Measurements from ENCODE around the gene PDZRN4.

Gene PDZRN4

DNA sequence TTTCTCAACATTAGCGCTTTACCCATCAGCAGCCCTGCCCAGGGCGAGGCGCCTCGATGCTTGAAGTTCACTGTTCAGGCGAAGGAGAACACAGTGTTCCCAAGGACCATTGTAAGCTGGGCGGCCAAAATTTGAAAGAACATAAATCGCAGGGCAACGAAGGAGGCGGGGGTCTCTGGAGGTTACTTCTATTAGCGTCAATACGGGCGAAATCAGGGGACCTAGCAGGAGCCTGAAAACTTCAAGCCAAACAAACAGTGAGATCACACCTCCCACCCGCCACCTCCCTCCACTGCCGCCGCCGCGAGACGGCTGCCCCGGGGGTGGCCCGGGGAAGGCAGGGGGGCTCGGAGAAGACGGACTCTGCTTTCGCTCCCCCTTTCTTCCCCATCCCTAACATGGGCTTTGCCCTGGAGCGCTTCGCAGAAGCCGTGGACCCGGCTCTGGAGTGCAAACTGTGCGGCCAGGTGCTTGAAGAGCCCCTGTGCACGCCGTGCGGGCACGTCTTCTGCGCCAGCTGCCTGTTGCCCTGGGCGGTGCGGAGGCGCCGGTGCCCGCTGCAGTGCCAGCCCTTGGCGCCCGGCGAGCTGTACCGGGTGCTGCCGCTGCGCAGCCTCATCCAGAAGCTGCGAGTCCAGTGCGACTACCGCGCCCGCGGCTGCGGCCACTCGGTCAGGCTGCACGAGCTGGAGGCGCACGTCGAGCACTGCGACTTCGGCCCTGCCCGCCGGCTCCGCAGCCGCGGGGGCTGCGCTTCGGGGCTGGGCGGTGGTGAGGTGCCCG is at the start of gene PDZRN4:
TSS of gene PDZRN4 (plus strand) at position 263 of the 783 bp plus-strand sequence.
- peak within 1 kb of the TSS; percentile 76 for H3K9ac ChIP-seq (ENCODE audit: insufficient read length, low read depth)
- no peak for DNase-seq (ENCODE audit: low read depth, low spot score)
- peaks cover 47% of the 10 kb centered on the region for H3K27me3 ChIP-seq (ENCODE audit: insufficient read depth, insufficient read length)
- TF ChIP-seq YY1 (IDR thresholded peaks at IDR 0.05; ENCODE audit: insufficient read depth, insufficient read length) (no peak), SUZ12 (IDR thresholded peaks at IDR 0.05; ENCODE audit: extremely low read depth, insufficient read depth, insufficient read length) (peak; percentile 93), ZNF274 (IDR thresholded peaks at IDR 0.05; ENCODE audit: low read depth, low read length) (no peak)
- peak within 1 kb of the TSS; percentile 71 for H3K4me3 ChIP-seq (ENCODE audit: insufficient read length, low read depth)
- no peaks in the 10 kb centered on the region for H3K4me1 ChIP-seq (ENCODE audit: insufficient read depth, insufficient read length)
- H3K36me3 ChIP-seq (ENCODE audit: insufficient read depth, insufficient read length, low read length), result no peaks in the 10 kb centered on the region
- H3K9me3 ChIP-seq (ENCODE audit: insufficient read depth, low read length), result no peaks in the 10 kb centered on the region

DNA sequence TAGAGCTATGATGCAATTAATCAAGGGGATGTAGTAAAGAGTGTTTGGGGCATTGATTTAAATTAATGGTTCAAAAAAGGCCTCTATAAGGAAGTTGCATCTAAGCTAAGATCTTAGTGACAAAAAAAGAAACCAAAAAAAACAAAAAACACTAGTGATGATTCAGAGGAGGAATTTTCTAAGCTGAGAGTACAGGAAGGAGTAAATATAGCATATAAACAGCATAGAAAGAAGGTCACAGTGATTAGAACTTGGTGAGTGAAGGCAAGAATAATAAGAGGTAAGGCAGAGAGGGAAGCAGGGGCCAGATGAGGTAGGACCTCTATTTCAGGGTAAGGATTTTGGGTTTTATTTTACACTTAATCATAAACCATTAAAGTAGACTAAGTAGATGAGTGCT is 48.0 kb upstream of the PDZRN4 start:
- no peak for DNase-seq (ENCODE audit: low read depth, low spot score)
- H3K4me3 ChIP-seq (ENCODE audit: insufficient read length, low read depth), result no peak overlapping the region
- no peaks in the 10 kb centered on the region for H3K36me3 ChIP-seq (ENCODE audit: insufficient read depth, insufficient read length, low read length)
- H3K27me3 ChIP-seq (ENCODE audit: insufficient read depth, insufficient read length), result no peaks in the 10 kb centered on the region
- no peak overlapping the region for H3K9ac ChIP-seq (ENCODE audit: insufficient read length, low read depth)
- H3K9me3 ChIP-seq (ENCODE audit: insufficient read depth, low read length), result no peaks in the 10 kb centered on the region
- TF ChIP-seq SUZ12 (IDR thresholded peaks at IDR 0.05; ENCODE audit: extremely low read depth, insufficient read depth, insufficient read length), result no peak
- TF ChIP-seq YY1 (IDR thresholded peaks at IDR 0.05; ENCODE audit: insufficient read depth, insufficient read length), result no peak
- TF ChIP-seq ZNF274 (IDR thresholded peaks at IDR 0.05; ENCODE audit: low read depth, low read length), result no peak
- H3K4me1 ChIP-seq (ENCODE audit: insufficient read depth, insufficient read length), result no peaks in the 10 kb centered on the region

DNA sequence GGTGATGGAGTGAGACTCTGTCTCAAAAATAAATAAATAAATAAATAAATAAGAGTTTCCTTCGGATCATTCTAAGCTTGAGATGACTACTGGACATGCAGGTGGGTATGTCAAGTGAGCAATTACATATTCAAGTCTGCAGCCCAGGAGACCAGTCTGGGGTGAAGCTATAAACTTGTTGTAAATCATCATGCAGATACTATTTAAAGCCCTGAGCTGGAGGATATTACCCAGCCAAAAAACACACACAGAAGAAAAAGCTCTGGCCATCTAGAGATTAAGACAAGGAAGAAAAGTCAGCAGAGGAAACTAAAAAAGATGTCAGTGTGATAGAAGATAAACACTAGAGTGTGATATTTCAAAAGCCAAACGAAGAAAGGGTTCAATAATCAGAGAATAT is 47.0 kb upstream of the PDZRN4 start:
- Histone ChIP-seq H3K4me1 (ENCODE audit: insufficient read depth, insufficient read length) (no peaks in the 10 kb centered on the region), H3K36me3 (ENCODE audit: insufficient read depth, insufficient read length, low read length) (no peaks in the 10 kb centered on the region), H3K9me3 (ENCODE audit: insufficient read depth, low read length) (no peaks in the 10 kb centered on the region), H3K27me3 (ENCODE audit: insufficient read depth, insufficient read length) (no peaks in the 10 kb centered on the region), H3K4me3 (ENCODE audit: insufficient read length, low read depth) (no peak overlapping the region), H3K9ac (ENCODE audit: insufficient read length, low read depth) (no peak overlapping the region)
- DNase-seq (ENCODE audit: low read depth, low spot score), result no peak
- no peak for TF ChIP-seq YY1 (IDR thresholded peaks at IDR 0.05; ENCODE audit: insufficient read depth, insufficient read length)
- no peak for TF ChIP-seq SUZ12 (IDR thresholded peaks at IDR 0.05; ENCODE audit: extremely low read depth, insufficient read depth, insufficient read length)
- no peak for TF ChIP-seq ZNF274 (IDR thresholded peaks at IDR 0.05; ENCODE audit: low read depth, low read length)

DNA sequence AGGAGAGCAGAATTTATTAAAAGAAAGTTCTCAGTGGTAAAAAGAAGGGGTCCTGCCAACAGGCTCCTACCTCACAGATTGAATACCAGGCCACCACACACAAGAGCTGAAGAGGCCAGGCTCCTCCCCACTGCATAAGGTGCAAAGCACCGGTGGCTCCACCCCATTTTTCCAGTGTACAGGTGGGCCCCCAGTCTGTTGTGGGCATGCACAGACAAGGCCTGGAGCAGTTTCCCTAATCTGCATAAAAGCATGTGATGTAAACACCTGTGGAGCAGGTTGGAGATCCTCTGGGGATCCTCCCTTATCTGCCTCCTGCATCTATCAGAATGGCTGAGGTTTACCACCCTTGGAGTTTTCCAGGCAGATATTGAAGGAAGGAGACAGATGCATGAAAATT is 45.7 kb upstream of the PDZRN4 start:
- TF ChIP-seq SUZ12 (IDR thresholded peaks at IDR 0.05; ENCODE audit: extremely low read depth, insufficient read depth, insufficient read length) (no peak), ZNF274 (IDR thresholded peaks at IDR 0.05; ENCODE audit: low read depth, low read length) (no peak), YY1 (IDR thresholded peaks at IDR 0.05; ENCODE audit: insufficient read depth, insufficient read length) (no peak)
- no peak overlapping the region for H3K4me3 ChIP-seq (ENCODE audit: insufficient read length, low read depth)
- H3K9me3 ChIP-seq (ENCODE audit: insufficient read depth, low read length), result no peaks in the 10 kb centered on the region
- no peaks in the 10 kb centered on the region for H3K4me1 ChIP-seq (ENCODE audit: insufficient read depth, insufficient read length)
- no peaks in the 10 kb centered on the region for H3K36me3 ChIP-seq (ENCODE audit: insufficient read depth, insufficient read length, low read length)
- H3K9ac ChIP-seq (ENCODE audit: insufficient read length, low read depth), result no peak overlapping the region
- no peaks in the 10 kb centered on the region for H3K27me3 ChIP-seq (ENCODE audit: insufficient read depth, insufficient read length)
- no peak for DNase-seq (ENCODE audit: low read depth, low spot score)

DNA sequence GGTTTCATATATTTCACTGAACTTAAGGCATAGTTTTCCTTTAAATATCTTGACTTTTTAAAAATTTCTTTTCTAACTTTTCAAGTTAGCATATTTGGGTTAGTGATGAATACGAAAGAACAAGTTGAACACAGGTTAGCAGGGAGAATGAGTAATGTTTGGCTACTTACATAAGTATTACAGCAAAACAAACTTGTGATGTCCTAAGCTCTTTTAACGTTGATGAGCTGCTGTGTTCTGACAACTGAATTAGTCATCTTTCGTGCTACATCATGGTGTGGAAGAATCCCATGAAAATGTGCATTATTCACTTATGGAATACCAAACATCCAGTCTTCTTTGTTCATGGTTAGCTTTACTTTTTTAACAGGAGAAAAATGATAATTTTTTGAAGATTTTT is 36.3 kb upstream of the PDZRN4 start:
- Histone ChIP-seq H3K36me3 (ENCODE audit: insufficient read depth, insufficient read length, low read length) (no peaks in the 10 kb centered on the region), H3K27me3 (ENCODE audit: insufficient read depth, insufficient read length) (no peaks in the 10 kb centered on the region), H3K4me1 (ENCODE audit: insufficient read depth, insufficient read length) (no peaks in the 10 kb centered on the region), H3K4me3 (ENCODE audit: insufficient read length, low read depth) (no peak overlapping the region), H3K9me3 (ENCODE audit: insufficient read depth, low read length) (peaks cover 15% of the 10 kb centered on the region; the same call in 1 of the 2 replicates), H3K9ac (ENCODE audit: insufficient read length, low read depth) (no peak overlapping the region)
- no peak for DNase-seq (ENCODE audit: low read depth, low spot score)
- TF ChIP-seq SUZ12 (IDR thresholded peaks at IDR 0.05; ENCODE audit: extremely low read depth, insufficient read depth, insufficient read length), result no peak

DNA sequence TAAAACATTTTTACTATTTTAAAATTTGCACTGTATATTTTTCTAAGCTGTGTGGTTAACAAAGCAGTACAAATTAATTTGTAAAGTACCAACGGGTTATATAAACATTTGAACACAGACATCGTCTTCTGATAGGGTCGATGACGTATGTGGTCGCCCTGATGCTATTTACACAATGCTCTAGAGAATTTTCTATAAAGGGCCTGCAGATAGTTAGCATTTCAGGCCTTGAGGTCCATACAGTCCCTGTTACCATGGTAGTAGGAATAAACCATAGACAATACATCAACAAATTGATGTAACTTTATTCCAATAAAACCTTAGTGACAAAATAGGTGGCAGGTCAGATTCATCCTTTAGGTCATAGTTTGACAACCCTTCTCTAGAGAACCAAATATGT is 25.7 kb upstream of the PDZRN4 start:
- Histone ChIP-seq H3K4me1 (ENCODE audit: insufficient read depth, insufficient read length) (no peaks in the 10 kb centered on the region), H3K27me3 (ENCODE audit: insufficient read depth, insufficient read length) (no peaks in the 10 kb centered on the region), H3K9me3 (ENCODE audit: insufficient read depth, low read length) (no peaks in the 10 kb centered on the region), H3K36me3 (ENCODE audit: insufficient read depth, insufficient read length, low read length) (no peaks in the 10 kb centered on the region), H3K4me3 (ENCODE audit: insufficient read length, low read depth) (no peak overlapping the region), H3K9ac (ENCODE audit: insufficient read length, low read depth) (no peak overlapping the region)
- TF ChIP-seq YY1 (IDR thresholded peaks at IDR 0.05; ENCODE audit: insufficient read depth, insufficient read length), result no peak
- DNase-seq (ENCODE audit: low read depth, low spot score), result no peak

DNA sequence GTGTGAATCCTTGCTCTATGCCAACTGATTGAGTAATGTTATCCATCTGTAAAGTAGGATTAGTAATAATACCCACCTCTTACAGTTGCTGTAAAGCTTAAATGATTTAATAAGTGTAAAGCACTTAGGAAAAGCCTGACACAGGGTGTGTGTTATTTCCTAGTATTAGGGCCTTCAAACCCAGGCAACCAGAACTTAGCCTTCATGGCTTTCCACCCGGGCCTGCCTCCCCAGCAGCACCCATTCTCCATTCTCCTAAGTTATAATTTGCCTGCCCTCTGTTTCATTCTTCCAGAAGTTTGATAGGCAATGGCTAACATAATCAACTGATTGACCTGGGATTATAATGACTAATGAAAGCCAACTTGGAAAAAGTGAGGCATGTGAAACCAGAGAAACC is 20.4 kb upstream of the PDZRN4 start:
- DNase-seq (ENCODE audit: low read depth, low spot score), result no peak
- H3K9ac ChIP-seq (ENCODE audit: insufficient read length, low read depth), result no peak overlapping the region
- H3K9me3 ChIP-seq (ENCODE audit: insufficient read depth, low read length), result no peaks in the 10 kb centered on the region
- H3K4me3 ChIP-seq (ENCODE audit: insufficient read length, low read depth), result no peak overlapping the region
- H3K27me3 ChIP-seq (ENCODE audit: insufficient read depth, insufficient read length), result no peaks in the 10 kb centered on the region
- H3K4me1 ChIP-seq (ENCODE audit: insufficient read depth, insufficient read length), result no peaks in the 10 kb centered on the region
- TF ChIP-seq SUZ12 (IDR thresholded peaks at IDR 0.05; ENCODE audit: extremely low read depth, insufficient read depth, insufficient read length) (no peak), ZNF274 (IDR thresholded peaks at IDR 0.05; ENCODE audit: low read depth, low read length) (no peak), YY1 (IDR thresholded peaks at IDR 0.05; ENCODE audit: insufficient read depth, insufficient read length) (no peak)
- H3K36me3 ChIP-seq (ENCODE audit: insufficient read depth, insufficient read length, low read length), result no peaks in the 10 kb centered on the region
